ENCODE data around the gene FYB1. TPM values are rescaled to one million over a fixed set of nuclear protein-coding genes. Genes with fewer than 3 reads are reported as not detected.

Gene FYB1
- total RNA-seq, 1 experiment from 2014 or later, result not detected

DNA sequence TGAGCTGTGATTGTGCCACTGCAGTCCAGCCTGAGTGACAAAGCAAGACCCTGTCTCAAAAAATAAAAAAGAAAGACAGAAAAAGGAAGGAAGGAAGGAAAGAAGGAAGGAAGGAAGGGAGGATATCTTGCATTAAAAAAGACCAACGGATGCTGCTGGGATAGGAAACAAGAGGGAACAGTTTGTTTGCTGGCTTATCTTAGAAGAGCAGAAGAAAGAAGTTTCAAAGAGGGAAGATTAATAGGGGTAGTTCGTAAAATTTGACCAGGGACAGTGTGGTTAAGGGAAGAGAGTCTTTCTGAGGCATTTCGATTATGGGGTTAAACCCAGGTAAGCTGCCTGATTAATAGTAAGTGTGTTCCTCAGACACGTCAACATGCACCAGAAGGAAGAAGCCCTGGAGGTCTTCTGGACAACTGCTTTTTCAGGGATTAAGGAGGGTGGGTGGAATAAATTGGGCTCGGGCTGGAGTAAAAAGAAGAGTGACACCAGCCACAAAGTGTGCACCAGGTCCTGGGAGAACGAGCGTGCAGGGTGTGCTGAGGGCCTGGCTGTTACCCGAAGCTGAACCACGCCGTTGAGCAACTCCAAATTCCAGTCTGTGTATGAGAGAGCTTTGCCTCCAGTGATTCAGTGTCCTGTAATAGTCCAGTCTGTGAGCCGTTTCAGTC is 24.8 kb downstream of the FYB1 start:
- no peak overlapping the region for H2BK20ac ChIP-seq (ENCODE audit: low read depth, low read length, poor library complexity, severe bottlenecking)
- no peak overlapping the region for H2AK5ac ChIP-seq (ENCODE audit: insufficient read length, low read length)
- H3K14ac ChIP-seq (ENCODE audit: insufficient read depth, low read length), result no peak overlapping the region
- no peak overlapping the region for H2AFZ ChIP-seq (ENCODE audit: low read length)
- H3K4me2 ChIP-seq (ENCODE audit: insufficient read depth, insufficient read length, low read length), result no peak overlapping the region
- peak overlapping the region in 1 of 3 experiments; percentile 1; a peak in 1 of 7 replicates for H3K27ac Mint-ChIP-seq
- no peak overlapping the region for H3K9ac ChIP-seq (ENCODE audit: extremely low read depth, insufficient read length, low read length)
- no peak overlapping the region for H4K8ac ChIP-seq (replicated peaks; ENCODE audit: insufficient read length, low read depth, low read length)
- no peaks in the 10 kb centered on the region for H3K79me1 ChIP-seq (ENCODE audit: insufficient read depth, low read depth, low read length, poor library complexity, severe bottlenecking)
- H3K18ac ChIP-seq (ENCODE audit: insufficient read length, low read depth, low read length), result no peak overlapping the region
- no peaks in the 10 kb centered on the region for H3K27me3 ChIP-seq (ENCODE audit: insufficient read depth, low read length)
- WGBS (ENCODE audit: extremely low coverage, insufficient read length, low lambda C conversion rate), result no CpG with 5 or more reads among the region's 11 CpGs
- no peaks in the 10 kb centered on the region for H3K27me3 Mint-ChIP-seq (ENCODE audit: low read depth)
- H3K4ac ChIP-seq (ENCODE audit: low read depth, low read length), result no peak overlapping the region
- H3K4me1 ChIP-seq (ENCODE audit: insufficient read depth, low read length), result no peaks in the 10 kb centered on the region
- H2BK15ac ChIP-seq (ENCODE audit: low read depth, low read length), result no peak overlapping the region
- H3K23ac ChIP-seq (ENCODE audit: insufficient read length, low read depth, low read length), result no peak overlapping the region
- H3T11ph ChIP-seq (ENCODE audit: low read length), result no peak overlapping the region
- H2BK120ac ChIP-seq (ENCODE audit: low read depth, low read length, poor library complexity, severe bottlenecking), result no peak overlapping the region
- no peaks in the 10 kb centered on the region for H3K9me3 Mint-ChIP-seq
- H3K27ac ChIP-seq (ENCODE audit: insufficient read length, low read depth, low read length), result no peak overlapping the region
- H3K56ac ChIP-seq (ENCODE audit: insufficient read length, low read depth, low read length), result no peak overlapping the region
- H2BK5ac ChIP-seq (ENCODE audit: insufficient read length, low read length), result no peak overlapping the region
- no peak overlapping the region for H4K91ac ChIP-seq (ENCODE audit: insufficient read length, low read depth, low read length)
- no peak overlapping the region for H2BK12ac ChIP-seq (ENCODE audit: insufficient read length, low read depth, low read length)
- no peak overlapping the region for H3K4me3 Mint-ChIP-seq
- no peaks in the 10 kb centered on the region for H3K36me3 Mint-ChIP-seq (ENCODE audit: insufficient read depth in 1 of 3, low read depth in 3 of 3)
- H3K79me2 ChIP-seq (ENCODE audit: insufficient read depth, low read length), result no peaks in the 10 kb centered on the region
- no peaks in the 10 kb centered on the region for H4K20me1 ChIP-seq (ENCODE audit: control insufficient read depth, insufficient read depth, insufficient read length)
- H4K5ac ChIP-seq (ENCODE audit: insufficient read length, low read depth, low read length), result no peak overlapping the region
- TF ChIP-seq, protein P1, sequence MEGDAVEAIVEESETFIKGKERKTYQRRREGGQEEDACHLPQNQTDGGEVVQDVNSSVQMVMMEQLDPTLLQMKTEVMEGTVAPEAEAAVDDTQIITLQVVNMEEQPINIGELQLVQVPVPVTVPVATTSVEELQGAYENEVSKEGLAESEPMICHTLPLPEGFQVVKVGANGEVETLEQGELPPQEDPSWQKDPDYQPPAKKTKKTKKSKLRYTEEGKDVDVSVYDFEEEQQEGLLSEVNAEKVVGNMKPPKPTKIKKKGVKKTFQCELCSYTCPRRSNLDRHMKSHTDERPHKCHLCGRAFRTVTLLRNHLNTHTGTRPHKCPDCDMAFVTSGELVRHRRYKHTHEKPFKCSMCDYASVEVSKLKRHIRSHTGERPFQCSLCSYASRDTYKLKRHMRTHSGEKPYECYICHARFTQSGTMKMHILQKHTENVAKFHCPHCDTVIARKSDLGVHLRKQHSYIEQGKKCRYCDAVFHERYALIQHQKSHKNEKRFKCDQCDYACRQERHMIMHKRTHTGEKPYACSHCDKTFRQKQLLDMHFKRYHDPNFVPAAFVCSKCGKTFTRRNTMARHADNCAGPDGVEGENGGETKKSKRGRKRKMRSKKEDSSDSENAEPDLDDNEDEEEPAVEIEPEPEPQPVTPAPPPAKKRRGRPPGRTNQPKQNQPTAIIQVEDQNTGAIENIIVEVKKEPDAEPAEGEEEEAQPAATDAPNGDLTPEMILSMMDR (conservative IDR thresholded peaks at IDR 0.05), result no peak
- H3K23me2 ChIP-seq (ENCODE audit: insufficient read length, low read depth, low read length, poor library complexity, severe bottlenecking), result no peaks in the 10 kb centered on the region
- no peaks in the 10 kb centered on the region for H3K4me1 Mint-ChIP-seq
- no peak for DNase-seq
- H3K9me3 ChIP-seq (ENCODE audit: control insufficient read depth, low read depth, low read length), result no peaks in the 10 kb centered on the region

Data from H9 (cell line).